ENCODE measurements around the gene GOLT1A.

The GOLT1A gene

DNA sequence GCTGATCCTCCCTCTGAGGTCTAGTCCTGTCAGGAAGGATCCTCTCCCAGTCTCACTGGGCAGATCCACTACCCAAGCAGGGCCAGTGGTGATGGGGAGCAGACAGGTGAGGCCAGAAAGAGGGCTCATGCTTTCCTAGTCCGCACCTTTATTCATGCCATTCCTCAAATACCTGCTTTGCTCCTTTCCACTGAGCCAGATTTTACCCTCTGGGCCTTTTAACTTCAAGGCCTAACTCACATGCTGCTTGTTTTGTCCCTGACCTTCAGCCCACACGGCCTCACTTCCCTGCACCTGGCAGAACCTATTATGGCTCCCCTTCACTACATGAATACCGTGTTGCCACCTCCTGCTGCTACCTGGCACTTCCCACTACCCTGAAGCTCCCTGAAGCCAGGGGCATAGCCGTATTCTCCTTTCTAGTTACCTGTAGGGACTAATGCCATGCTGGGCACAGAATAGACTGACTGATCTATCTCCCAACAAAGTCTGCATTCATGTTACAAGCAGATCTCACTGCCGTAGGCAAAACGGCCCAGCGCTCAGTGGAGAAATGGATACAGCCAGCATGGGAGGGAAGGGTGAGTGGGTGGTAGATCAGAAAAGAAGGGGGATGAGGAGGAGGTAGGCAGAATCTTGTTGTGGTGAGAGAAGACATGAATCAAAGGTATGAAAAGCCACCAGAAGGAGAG is 36.1 kb upstream of the GOLT1A start:
- in situ Hi-C loops (cut with HindIII; ENCODE audit: low sequenced_read_pairs) = loop anchor here (5.0 kb wide), 1 partner anchor 33 kb away; no protein-coding TSS in a partner anchor
- DNase-seq (ENCODE audit: low read depth) = no peak
- no peak overlapping the region for H3K4me3 ChIP-seq (ENCODE audit: low read depth, low read length)
- TF ChIP-seq, protein P1, sequence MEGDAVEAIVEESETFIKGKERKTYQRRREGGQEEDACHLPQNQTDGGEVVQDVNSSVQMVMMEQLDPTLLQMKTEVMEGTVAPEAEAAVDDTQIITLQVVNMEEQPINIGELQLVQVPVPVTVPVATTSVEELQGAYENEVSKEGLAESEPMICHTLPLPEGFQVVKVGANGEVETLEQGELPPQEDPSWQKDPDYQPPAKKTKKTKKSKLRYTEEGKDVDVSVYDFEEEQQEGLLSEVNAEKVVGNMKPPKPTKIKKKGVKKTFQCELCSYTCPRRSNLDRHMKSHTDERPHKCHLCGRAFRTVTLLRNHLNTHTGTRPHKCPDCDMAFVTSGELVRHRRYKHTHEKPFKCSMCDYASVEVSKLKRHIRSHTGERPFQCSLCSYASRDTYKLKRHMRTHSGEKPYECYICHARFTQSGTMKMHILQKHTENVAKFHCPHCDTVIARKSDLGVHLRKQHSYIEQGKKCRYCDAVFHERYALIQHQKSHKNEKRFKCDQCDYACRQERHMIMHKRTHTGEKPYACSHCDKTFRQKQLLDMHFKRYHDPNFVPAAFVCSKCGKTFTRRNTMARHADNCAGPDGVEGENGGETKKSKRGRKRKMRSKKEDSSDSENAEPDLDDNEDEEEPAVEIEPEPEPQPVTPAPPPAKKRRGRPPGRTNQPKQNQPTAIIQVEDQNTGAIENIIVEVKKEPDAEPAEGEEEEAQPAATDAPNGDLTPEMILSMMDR (IDR thresholded peaks at IDR 0.05; ENCODE audit: low read depth, low read length, missing control alignments) = no peak

DNA sequence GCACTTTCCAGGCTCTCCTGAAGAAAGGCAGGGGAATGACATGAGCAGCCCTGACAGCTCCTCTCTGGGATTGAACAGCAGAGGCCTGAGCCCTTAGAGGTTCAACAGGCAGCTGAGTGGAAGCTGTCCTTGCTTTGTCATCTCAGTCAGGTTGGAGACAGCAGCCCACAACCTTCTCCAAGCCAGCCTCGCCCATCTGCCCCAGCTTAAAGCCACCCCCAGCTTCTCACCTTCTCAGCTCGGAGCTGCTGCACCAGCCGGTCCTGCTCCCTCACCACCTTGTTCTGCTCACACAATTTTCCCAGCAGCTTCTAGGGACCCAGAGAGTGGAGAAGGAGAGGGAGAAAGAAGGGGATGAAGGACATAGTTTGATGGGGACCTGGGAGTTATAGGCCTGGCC is 35.2 kb upstream of the GOLT1A start:
- no peak overlapping the region for H3K4me3 ChIP-seq (ENCODE audit: low read depth, low read length)
- TF ChIP-seq, protein P1 (IDR thresholded peaks at IDR 0.05; ENCODE audit: low read depth, low read length, missing control alignments) = no peak
- in situ Hi-C loops (cut with HindIII; ENCODE audit: low sequenced_read_pairs) = no loop called here
- DNase-seq (ENCODE audit: low read depth) = no peak

DNA sequence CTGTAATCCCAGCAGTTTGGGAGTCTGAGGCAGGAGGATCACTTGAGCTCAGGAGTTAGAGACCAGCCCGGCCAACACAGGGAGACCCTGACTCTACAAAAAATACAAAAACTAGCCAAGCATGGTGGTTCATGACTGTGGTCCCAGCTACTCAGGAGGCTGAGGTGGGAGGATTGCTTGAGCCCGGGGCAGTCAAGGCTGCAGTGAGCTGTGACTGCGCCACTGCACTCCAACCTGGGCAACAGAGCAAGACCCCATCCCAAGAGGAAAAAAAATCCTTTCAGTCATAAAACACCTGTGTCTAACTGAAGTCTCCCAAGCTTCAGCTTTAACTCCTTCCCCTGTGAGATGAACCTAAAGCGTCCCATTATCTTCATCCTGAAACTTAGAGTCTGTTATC is 33.1 kb upstream of the GOLT1A start:
- H3K4me3 ChIP-seq (ENCODE audit: low read depth, low read length) = no peak overlapping the region
- in situ Hi-C loops (cut with HindIII; ENCODE audit: low sequenced_read_pairs) = no loop called here
- TF ChIP-seq, protein P1 (IDR thresholded peaks at IDR 0.05; ENCODE audit: low read depth, low read length, missing control alignments) = no peak
- DNase-seq (ENCODE audit: low read depth) = no peak

DNA sequence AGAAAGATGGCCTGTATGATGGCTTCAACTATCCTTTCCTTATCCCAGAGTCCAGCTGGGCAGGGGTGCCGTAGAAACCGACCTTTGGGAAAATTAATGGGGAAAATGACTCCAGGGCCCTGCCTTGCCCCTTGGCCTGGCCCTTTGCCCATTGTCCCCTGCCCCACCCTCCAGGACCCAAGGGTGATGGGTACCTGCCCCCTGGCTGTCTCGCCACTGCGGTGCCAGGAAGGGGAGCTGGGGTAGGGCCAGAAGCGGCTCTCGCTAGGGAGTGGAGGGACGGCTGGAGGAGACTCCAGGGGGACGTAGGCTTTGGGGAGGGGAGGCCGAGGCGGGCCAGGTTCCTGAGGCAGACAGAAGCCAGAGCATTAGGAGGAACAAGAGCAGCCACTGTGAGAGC is 29.1 kb upstream of the GOLT1A start:
- in situ Hi-C loops (cut with HindIII; ENCODE audit: low sequenced_read_pairs) = no loop called here
- TF ChIP-seq, protein P1 (IDR thresholded peaks at IDR 0.05; ENCODE audit: low read depth, low read length, missing control alignments) = no peak
- no peak for DNase-seq (ENCODE audit: low read depth)
- no peak overlapping the region for H3K4me3 ChIP-seq (ENCODE audit: low read depth, low read length)

DNA sequence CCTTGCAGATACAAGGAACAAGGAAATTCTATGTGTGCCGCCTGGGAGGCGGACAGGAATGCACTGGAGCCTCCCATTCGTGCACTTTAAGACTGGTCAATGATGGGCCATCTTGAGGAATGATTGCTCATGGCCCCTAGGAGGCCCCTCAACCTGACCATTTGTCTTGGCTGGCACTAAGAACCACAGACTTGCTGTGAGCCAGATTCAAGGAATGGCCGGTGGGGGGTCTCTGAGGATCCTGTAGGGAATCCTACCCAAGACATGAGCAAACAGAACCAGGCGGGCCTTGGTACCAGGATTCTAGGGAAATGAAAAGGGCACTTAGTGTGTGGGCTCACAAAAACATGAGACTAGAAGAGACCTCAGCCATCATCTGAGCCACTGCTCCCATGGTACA is 28.1 kb upstream of the GOLT1A start:
- TF ChIP-seq, protein P1 (IDR thresholded peaks at IDR 0.05; ENCODE audit: low read depth, low read length, missing control alignments) = no peak
- in situ Hi-C loops (cut with HindIII; ENCODE audit: low sequenced_read_pairs) = no loop called here
- DNase-seq (ENCODE audit: low read depth) = no peak
- H3K4me3 ChIP-seq (ENCODE audit: low read depth, low read length) = no peak overlapping the region

DNA sequence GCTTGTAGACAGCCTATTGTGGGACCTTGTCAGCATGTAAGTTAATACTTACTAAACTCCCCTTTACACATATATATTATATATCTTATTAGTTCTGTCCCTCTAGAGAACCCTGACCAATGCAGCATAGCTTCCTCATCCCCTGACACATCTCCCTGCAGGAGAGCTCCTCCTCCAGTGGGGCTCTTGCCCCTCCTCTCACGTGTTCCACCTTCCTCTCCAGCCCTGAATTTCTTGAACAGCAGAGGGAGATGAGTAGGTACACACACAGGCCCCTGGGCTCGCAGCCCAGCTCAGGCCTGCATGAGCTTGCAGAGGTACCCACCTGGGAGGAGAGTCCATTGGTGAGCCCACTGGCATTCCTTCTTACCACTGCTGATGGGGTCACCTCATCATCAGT is 27.3 kb upstream of the GOLT1A start:
- no peak overlapping the region for H3K4me3 ChIP-seq (ENCODE audit: low read depth, low read length)
- in situ Hi-C loops (cut with HindIII; ENCODE audit: low sequenced_read_pairs) = no loop called here
- TF ChIP-seq, protein P1 (IDR thresholded peaks at IDR 0.05; ENCODE audit: low read depth, low read length, missing control alignments) = no peak
- DNase-seq (ENCODE audit: low read depth) = no peak

Measured in astrocyte of the cerebellum (primary cell).